K562 (cell line): ENCODE data around the gene RARG. TPM values are rescaled to one million over a fixed set of nuclear protein-coding genes. Genes with fewer than 3 reads are reported as not detected.

ENCODE experiments used
- AFF1 ChIP-seq, 2 experiments: fragments of 450-650 bp; IDR thresholded peaks; 2 replicates each; pipeline ENCODE4 v1.6.1; 2018; ENCODE audit warnings: mild to moderate bottlenecking in 2 of 2, low read depth in 1 of 2; ENCODE audit not compliant: partially characterized antibody in 2 of 2
- ZBTB40 ChIP-seq, 2 experiments: fragments of 450-650 bp in 1 of 2; sonication (generic) in 1 of 2; formaldehyde crosslinking in 1 of 2; IDR thresholded peaks; 2 replicates each; pipeline versions ENCODE4 v1.7.1 to v1.9.0; 2016 to 2022; ENCODE audit warnings: inconsistent platforms in 1 of 2, mild to moderate bottlenecking in 1 of 2, missing genetic modification reagents in 1 of 2
- ZNF586 ChIP-seq: fragments of 450-650 bp; formaldehyde crosslinking; conservative IDR thresholded peaks from 2 replicates; pipeline ENCODE4 v1.4.0; 2020; ENCODE audit warnings: mild to moderate bottlenecking, moderate library complexity
- ZNF592 ChIP-seq: fragments of 450-650 bp; IDR thresholded peaks from 2 replicates; pipeline ENCODE4 v1.6.1; 2017; ENCODE audit warnings: antibody characterized with exemption, mild to moderate bottlenecking
- polyA plus RNA-seq, 8 experiments: library from polyadenylated mRNA; depleted of rRNA in 4 of 8; stranded (reverse) in 5 of 8; unstranded in 3 of 8; fragments of >200 nt; fragmentation: Nextera tagmentation in 2 of 8; fragmentation: Illumina TruSeq in 1 of 8; extraction: Ambion mirVana in 2 of 8; extraction: Trizol in 1 of 8; gene quantifications; 2 replicates each; pipeline versions ENCODE4 v1.2.1 to v1.2.3, GENCODE V29; 2011 to 2014; ENCODE audit warnings: inconsistent platforms in 1 of 8, missing spikeins in 1 of 8
- total RNA-seq, 7 experiments: library from RNA; depleted of rRNA in 6 of 7; stranded (reverse); fragments of >200 nt in 6 of 7; fragmentation: Illumina TruSeq in 2 of 7; extraction: Trizol in 2 of 7; gene quantifications; 2 replicates each; pipeline versions ENCODE4 v1.2.1 to v1.2.3, GENCODE V29; 2011 to 2021; ENCODE audit warnings: low replicate concordance in 1 of 7

Gene RARG
- total and polyA plus RNA-seq, 9 of the 15 experiments (the other 6 are each of a cell fraction or from before 2014, with no cell fraction given): 0.18 to 7.6 (median 3.8) TPM

DNA sequence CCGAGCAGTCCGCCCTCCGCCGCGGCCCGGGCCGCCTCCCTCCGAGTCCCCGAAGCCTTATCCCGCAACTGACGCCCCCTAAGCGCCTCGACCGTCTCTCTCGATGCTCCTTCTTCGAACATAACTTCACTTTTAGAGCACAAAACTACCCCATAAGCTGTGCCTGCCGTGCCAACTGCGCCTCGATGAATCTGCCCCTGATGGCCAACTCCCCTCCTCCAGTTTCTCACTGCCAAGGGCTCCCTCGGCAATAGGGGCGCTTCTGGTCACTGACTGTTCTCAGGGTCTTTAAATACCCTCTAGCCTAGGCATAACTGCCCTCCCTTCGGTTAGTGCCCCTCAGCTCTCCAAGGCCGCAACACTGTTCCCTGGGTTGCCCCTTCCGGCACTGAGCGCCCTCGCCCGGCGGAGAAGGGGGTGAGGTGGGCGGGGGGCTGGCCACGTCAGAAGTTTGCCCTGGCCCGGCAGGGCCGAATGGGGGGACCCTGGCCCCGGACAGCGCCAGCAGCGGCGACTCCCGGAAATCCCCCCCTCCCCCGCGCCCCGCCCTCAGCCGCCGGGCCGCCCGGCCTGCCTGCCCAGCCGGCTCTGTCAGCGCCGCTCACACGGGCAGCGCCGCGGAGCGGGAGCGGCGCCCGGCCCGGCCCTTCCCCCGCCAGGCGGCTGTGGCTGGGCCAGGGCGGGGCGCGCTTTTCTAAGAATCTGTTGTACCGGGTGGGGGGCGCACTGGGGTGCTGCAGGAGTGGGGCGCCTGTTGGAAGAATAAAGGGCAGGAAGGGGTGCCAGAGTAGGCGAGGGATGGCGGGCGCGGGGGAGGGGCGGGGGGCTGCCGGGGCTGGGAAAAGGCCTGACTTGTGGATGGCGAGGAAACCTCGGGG lies 10.6 kb downstream of the RARG start (continued):
- TF ChIP-seq ZNF592: peak; percentile 60; the same call in 1 of the 2 replicates
- TF ChIP-seq ZNF586 (CRISPR knock-in tag): no peak
- peak in 1 of 2 experiments; percentile 81 for TF ChIP-seq AFF1 (IDR thresholded peaks at IDR 0.05; ENCODE audit: low read depth in 1 of 2, partially characterized antibody in 2 of 2)
- TF ChIP-seq ZBTB40 (IDR thresholded peaks at IDR 0.05): peak; percentile 67
- no peak for TF ChIP-seq ZBTB40 (CRISPR knock-in tag; IDR thresholded peaks at IDR 0.05)
